GM18502 (cell line): ENCODE results near the gene CSTB.

Experiments used
- ATAC-seq: cut with Tn5 transposase; IDR thresholded peaks from one replicate; pipeline ENCODE4 v1.9.1; 2021; ENCODE audit warnings: mild to moderate bottlenecking; ENCODE audit not compliant: unreplicated experiment, poor library complexity

The CSTB gene

GRCh38 chr21:43733529-43734071, 42.5 kb downstream of the CSTB start:
- no peak for ATAC-seq

DNA sequence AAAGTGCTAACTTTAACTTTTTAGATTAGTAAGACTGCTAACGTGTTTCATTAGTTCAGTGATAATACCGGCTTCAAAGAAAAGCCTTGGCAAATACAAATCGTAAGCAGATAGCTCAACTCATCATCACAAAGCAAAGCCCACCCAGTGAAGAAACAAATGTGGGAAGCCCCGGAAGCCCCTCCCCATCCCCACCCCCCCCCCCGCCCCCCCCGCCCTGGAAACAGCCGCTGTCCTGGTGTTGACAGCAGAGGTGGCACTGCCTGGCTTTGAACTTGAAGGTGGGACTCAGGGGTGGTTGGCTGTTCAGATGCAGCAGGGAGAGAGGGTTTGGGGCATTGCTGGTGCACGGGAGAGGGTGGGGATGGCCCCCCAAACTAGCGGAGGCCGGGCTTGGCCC, 43.0 kb downstream of the CSTB start:
- ATAC-seq, result no peak

DNA sequence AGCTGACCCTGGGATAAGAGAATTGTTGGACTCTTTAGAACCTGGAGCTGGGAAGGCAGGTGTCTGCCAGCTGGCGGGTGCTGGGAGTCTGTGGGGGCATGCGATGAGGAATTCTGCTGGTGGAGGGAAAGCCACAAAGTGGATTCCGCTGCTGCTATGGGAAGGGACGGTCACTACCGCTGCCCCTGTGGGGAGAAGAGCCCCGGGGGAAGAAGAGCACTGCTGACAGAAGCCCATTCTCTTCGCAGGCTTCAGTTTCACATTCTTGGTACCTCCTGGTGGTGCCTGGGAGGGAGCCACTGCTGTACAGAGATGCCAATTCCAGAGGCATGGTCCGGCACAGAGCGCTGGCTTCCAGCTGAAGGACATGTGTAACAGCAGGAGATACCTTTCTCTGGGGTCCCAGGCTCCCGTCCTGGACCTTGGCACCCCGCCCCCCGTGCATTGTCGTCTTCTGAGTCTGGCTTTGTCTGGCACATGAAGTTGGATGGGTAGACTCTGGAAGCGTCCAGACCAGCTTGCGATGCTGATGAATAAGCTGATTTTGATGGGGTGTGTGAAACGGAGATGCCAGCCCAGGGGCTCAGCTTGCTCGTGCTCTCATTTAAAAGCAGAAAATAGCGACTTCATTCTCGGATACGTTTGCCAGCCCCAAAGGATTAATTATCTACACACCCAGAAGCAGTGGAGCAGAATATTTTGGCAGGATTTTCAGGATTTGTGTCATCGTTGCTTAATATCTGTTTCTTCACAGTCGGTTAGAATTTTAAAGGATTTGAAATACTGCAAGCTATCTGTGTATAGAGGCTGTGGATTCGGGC, 44.0 kb downstream of the CSTB start:
- ATAC-seq, result no peak

- no peak for ATAC-seq
Observed at GRCh38 chr21:43731476-43731875, 44.6 kb downstream of the CSTB start.

- peak; percentile 66 for ATAC-seq
Observed at GRCh38 chr21:43728467-43729390, 47.4 kb downstream of the CSTB start.

DNA sequence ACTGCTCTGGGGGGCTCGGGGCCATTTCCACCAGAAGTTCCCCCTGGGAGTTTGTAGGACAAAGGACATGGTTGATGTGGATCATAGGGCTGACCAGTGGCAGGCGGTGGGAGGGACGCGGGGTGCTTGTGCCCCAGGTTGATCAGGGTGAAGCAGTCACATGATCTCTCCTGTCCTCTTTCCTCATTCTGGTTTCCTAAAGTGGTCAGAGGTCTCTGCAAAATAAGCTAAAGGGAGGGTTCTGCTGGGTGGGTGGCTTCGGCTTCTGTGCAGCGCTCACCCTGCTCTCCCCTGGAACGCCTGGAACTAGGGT, 48.0 kb downstream of the CSTB start:
- ATAC-seq, result no peak

GRCh38 chr21:43727519-43728153, 48.5 kb downstream of the CSTB start:
- ATAC-seq, result no peak

- no peak for ATAC-seq
Observed at GRCh38 chr21:43726686-43727518, 49.2 kb downstream of the CSTB start.
